SH-SY5Y (cell line): ENCODE data around the gene PTPRD.

Experiments
- GATA2 ChIP-seq: IDR thresholded peaks from 2 replicates; pipeline ENCODE4 v1.6.1; 2011; ENCODE audit warnings: mild to moderate bottlenecking, low read depth, low read length
- GATA3 ChIP-seq: IDR thresholded peaks from 2 replicates; pipeline ENCODE4 v1.6.1; 2011; ENCODE audit warnings: low read depth, mild to moderate bottlenecking, low read length, moderate library complexity

DNA sequence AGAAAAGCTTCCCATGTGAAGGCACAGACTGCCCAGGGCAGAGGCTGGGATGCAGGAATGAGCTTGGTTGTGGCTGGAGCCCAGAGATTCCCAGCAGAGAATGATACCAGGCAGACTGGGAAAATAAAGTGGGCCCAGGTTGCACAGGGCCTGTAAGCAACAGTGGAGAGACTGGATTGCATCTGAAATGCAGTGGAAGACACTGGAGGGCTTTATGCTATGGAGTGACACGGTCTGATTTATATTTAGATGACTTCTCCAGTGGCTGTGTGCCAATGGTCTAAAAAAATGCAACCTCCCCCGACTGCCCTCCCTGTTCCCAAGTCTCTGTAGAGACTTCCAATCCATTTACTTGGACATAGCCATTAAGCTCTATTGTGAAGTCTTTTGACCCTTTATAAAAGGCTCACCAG lies 1862.2 kb downstream of the PTPRD start:
- TF ChIP-seq GATA2 (no peak), GATA3 (no peak)
